ENCODE results near the gene LGALS7B.
"Not testable (repeated sequence)": the region's sequence is repeated elsewhere in the genome, so short reads cannot be mapped to it uniquely, and the experiment has no call there.

The LGALS7B gene

DNA sequence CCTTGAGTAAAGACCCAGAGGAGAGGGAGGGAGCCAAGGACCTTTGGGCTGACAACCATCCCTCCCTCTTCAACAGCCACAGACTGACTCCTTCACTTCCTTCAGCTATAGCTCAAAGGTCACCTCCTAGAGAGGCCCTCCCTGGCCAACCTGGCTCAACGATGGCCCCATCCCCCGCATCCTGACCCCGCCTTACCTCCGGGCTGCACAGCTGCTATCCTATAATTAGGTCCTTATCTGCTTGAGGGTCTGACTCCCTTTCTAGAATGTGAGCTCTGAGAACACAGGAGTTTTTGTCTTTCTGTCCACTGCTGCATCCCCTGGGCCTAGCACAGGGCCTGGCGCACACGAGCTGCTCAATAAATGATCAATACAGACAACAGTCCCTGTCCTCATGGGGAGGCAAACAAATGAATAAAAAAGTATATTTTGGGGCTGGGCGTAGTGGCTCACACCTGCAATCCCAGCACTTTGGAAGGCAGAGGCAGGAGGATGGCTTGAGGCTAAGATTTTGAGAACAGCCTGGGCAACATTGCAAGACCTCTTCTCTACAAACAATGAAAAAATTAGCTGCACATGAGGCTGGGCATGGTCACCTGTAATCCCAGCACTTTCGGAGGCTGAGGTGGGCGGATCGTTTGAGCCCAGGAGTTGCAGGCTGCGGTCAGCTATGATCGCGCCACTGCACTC lies 30.4 kb downstream of the LGALS7B start:
- Histone ChIP-seq H4K20me1 (ENCODE audit: insufficient read depth, low read length) (no peaks in the 10 kb centered on the region), H3K9me3 (ENCODE audit: low read length) (no peaks in the 10 kb centered on the region), H3K4me1 (ENCODE audit: insufficient read depth, low read length, severe bottlenecking) (no peaks in the 10 kb centered on the region), H3K4me2 (ENCODE audit: low read length) (no peak overlapping the region), H3K79me2 (ENCODE audit: insufficient read depth, low read length) (no peaks in the 10 kb centered on the region), H3K9me2 (ENCODE audit: low read depth, low read length) (no peaks in the 10 kb centered on the region), H3K27ac (ENCODE audit: low read depth, low read length, poor library complexity, severe bottlenecking) (no peak overlapping the region), H3K36me3 (ENCODE audit: insufficient read depth, low read length) (peaks cover 55% of the 10 kb centered on the region), H2AFZ (ENCODE audit: low read length) (no peak overlapping the region), H3K27me3 (ENCODE audit: insufficient read depth, low read length) (no peaks in the 10 kb centered on the region), H3K4me3 (ENCODE audit: low read depth, low read length, poor library complexity, severe bottlenecking) (no peak overlapping the region), H3K9ac (ENCODE audit: low read length) (no peak overlapping the region), H3F3A (ENCODE audit: insufficient read depth, low read length) (no peaks in the 10 kb centered on the region)
- TF ChIP-seq EZH2 (IDR thresholded peaks at IDR 0.05; ENCODE audit: borderline replicate concordance, low read length) = no peak
- TF ChIP-seq, protein P1, sequence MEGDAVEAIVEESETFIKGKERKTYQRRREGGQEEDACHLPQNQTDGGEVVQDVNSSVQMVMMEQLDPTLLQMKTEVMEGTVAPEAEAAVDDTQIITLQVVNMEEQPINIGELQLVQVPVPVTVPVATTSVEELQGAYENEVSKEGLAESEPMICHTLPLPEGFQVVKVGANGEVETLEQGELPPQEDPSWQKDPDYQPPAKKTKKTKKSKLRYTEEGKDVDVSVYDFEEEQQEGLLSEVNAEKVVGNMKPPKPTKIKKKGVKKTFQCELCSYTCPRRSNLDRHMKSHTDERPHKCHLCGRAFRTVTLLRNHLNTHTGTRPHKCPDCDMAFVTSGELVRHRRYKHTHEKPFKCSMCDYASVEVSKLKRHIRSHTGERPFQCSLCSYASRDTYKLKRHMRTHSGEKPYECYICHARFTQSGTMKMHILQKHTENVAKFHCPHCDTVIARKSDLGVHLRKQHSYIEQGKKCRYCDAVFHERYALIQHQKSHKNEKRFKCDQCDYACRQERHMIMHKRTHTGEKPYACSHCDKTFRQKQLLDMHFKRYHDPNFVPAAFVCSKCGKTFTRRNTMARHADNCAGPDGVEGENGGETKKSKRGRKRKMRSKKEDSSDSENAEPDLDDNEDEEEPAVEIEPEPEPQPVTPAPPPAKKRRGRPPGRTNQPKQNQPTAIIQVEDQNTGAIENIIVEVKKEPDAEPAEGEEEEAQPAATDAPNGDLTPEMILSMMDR (IDR thresholded peaks at IDR 0.05; ENCODE audit: low read length) = no peak

DNA sequence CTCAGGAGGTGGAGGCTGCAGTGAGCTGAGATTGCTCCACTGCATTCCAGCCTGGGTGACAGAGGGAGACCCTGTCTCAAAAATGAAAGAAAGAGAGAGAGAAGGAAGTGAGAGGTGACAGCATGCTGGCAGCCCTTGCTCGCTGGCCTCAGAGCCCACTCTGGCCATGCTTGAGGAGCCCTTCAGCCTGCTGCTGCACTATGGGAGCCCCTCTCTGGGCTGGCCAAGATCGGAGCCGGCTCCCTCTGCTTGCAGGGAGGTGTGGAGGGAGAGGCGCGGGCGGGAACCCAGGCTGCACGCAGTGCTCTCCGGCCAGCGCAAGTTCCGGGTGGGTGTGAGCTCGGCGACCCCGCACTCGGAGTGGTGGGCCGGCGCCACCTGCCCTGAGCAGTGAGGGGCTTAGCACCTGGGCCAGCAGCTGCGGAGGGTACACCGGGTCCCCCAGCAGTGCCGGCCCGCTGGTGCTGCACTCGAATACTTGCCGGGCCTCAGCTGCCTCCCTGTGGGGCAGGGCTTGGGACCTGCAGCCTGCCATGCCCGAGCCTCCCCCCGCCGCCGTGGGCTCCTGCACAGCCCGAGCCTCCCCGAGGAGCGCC lies 32.3 kb downstream of the LGALS7B start:
- H3K79me2 ChIP-seq (ENCODE audit: insufficient read depth, low read length); H3K4me1 ChIP-seq (ENCODE audit: insufficient read depth, low read length, severe bottlenecking); H3K9me3 ChIP-seq (ENCODE audit: low read length); H4K20me1 ChIP-seq (ENCODE audit: insufficient read depth, low read length); H3K4me3 ChIP-seq (ENCODE audit: low read depth, low read length, poor library complexity, severe bottlenecking); H3F3A ChIP-seq (ENCODE audit: insufficient read depth, low read length); H3K27me3 ChIP-seq (ENCODE audit: insufficient read depth, low read length); H3K4me2 ChIP-seq (ENCODE audit: low read length); H3K9me2 ChIP-seq (ENCODE audit: low read depth, low read length); H2AFZ ChIP-seq (ENCODE audit: low read length); H3K27ac ChIP-seq (ENCODE audit: low read depth, low read length, poor library complexity, severe bottlenecking); H3K9ac ChIP-seq (ENCODE audit: low read length): not testable (repeated sequence)
- peaks cover 51% of the 10 kb centered on the region for H3K36me3 ChIP-seq (ENCODE audit: insufficient read depth, low read length)

DNA sequence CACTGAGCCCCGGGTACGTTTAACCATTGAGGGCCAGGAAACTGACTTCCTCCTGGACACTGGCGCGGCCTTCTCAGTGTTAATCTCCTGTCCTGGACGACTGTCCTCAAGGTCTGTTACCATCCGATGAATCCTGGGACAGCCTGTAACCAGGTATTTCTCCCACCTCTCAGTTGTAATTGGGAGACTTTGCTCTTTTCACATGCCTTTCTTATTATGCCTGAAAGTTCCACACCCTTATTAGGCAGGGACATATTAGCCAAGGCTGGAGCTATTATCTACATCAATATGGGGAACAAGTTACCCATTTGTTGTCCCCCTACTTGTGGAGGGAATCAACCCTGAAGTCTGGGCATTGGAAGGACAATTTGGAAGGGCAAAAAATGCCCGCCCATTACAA lies 36.9 kb downstream of the LGALS7B start:
- not testable (repeated sequence) for H4K20me1 ChIP-seq (ENCODE audit: insufficient read depth, low read length); H3F3A ChIP-seq (ENCODE audit: insufficient read depth, low read length); H3K27ac ChIP-seq (ENCODE audit: low read depth, low read length, poor library complexity, severe bottlenecking); H3K27me3 ChIP-seq (ENCODE audit: insufficient read depth, low read length); H3K4me3 ChIP-seq (ENCODE audit: low read depth, low read length, poor library complexity, severe bottlenecking); H3K79me2 ChIP-seq (ENCODE audit: insufficient read depth, low read length); H3K9ac ChIP-seq (ENCODE audit: low read length); H3K9me2 ChIP-seq (ENCODE audit: low read depth, low read length); H2AFZ ChIP-seq (ENCODE audit: low read length); H3K4me2 ChIP-seq (ENCODE audit: low read length); H3K9me3 ChIP-seq (ENCODE audit: low read length); H3K4me1 ChIP-seq (ENCODE audit: insufficient read depth, low read length, severe bottlenecking)
- peaks cover 54% of the 10 kb centered on the region for H3K36me3 ChIP-seq (ENCODE audit: insufficient read depth, low read length)

DNA sequence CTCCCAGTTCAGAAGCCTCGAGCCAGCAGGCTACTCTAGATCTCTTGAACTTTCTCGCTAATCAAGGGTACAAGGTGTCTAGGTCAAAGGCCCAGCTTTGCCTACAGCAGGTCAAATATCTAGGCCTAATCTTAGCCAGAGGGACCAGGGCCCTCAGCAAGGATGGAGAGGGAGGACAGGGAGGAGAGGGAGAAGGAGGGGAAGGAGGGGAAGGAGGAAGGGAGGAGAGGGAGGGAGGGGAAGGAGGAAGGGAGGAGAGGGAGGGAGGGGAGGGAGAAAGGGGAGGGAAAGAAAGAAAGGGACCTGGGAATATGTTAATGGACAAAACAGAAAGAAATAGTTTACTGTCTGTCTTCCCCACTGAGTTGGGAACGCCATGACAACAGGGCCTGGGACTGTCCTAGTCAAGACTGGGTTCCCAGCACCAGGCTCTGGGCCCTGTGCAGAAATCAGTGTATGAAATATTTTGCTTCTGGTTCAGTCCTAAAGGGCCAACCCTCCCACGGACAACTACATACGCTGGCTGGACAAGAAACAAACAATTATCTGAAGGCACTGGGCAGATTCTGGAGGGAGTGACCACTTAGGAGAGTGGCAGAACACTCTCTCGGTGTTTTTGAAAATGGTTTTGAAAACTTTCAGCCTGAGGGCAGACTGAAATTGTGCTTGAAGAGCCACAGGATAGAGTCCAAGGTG lies 38.0 kb downstream of the LGALS7B start:
- no peak overlapping the region for H3K4me3 ChIP-seq (ENCODE audit: low read depth, low read length, poor library complexity, severe bottlenecking)
- H3K4me1 ChIP-seq (ENCODE audit: insufficient read depth, low read length, severe bottlenecking) = peaks cover 14% of the 10 kb centered on the region
- no peaks in the 10 kb centered on the region for H3K9me2 ChIP-seq (ENCODE audit: low read depth, low read length)
- TF ChIP-seq EZH2 (IDR thresholded peaks at IDR 0.05; ENCODE audit: borderline replicate concordance, low read length) = no peak
- TF ChIP-seq, protein P1 (IDR thresholded peaks at IDR 0.05; ENCODE audit: low read length) = no peak
- H3K36me3 ChIP-seq (ENCODE audit: insufficient read depth, low read length) = peaks cover 54% of the 10 kb centered on the region
- H2AFZ ChIP-seq (ENCODE audit: low read length) = no peak overlapping the region
- H4K20me1 ChIP-seq (ENCODE audit: insufficient read depth, low read length) = no peaks in the 10 kb centered on the region
- H3K79me2 ChIP-seq (ENCODE audit: insufficient read depth, low read length) = no peaks in the 10 kb centered on the region
- no peak overlapping the region for H3K4me2 ChIP-seq (ENCODE audit: low read length)
- no peak overlapping the region for H3K9ac ChIP-seq (ENCODE audit: low read length)
- no peaks in the 10 kb centered on the region for H3K27me3 ChIP-seq (ENCODE audit: insufficient read depth, low read length)
- no peaks in the 10 kb centered on the region for H3K9me3 ChIP-seq (ENCODE audit: low read length)
- no peak overlapping the region for H3K27ac ChIP-seq (ENCODE audit: low read depth, low read length, poor library complexity, severe bottlenecking)
- H3F3A ChIP-seq (ENCODE audit: insufficient read depth, low read length) = no peaks in the 10 kb centered on the region

DNA sequence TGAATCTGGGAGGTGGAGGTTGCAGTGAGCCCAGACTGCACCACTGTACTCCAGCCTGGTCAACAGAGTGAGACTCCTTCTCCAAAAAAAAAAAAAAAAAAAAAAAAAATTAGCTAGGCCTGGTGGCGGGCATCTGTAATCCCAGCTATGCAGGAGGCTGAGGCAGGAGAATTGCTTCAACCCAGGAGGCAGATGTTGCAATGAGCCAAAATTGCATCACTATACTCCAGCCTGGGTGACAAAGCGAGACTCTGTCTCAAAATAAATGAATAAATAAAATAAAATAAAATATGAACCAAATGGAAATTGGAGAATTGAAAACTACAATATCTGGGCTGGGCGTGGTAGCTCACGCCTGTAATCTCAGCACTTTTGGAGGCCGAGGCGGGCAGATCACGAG lies 40.2 kb downstream of the LGALS7B start:
- not testable (repeated sequence) for H3K4me3 ChIP-seq (ENCODE audit: low read depth, low read length, poor library complexity, severe bottlenecking); H3K27ac ChIP-seq (ENCODE audit: low read depth, low read length, poor library complexity, severe bottlenecking); H3F3A ChIP-seq (ENCODE audit: insufficient read depth, low read length); H3K9ac ChIP-seq (ENCODE audit: low read length); H3K9me2 ChIP-seq (ENCODE audit: low read depth, low read length); H3K4me2 ChIP-seq (ENCODE audit: low read length); H2AFZ ChIP-seq (ENCODE audit: low read length); H3K79me2 ChIP-seq (ENCODE audit: insufficient read depth, low read length); H3K27me3 ChIP-seq (ENCODE audit: insufficient read depth, low read length); H4K20me1 ChIP-seq (ENCODE audit: insufficient read depth, low read length); H3K9me3 ChIP-seq (ENCODE audit: low read length)
- Histone ChIP-seq H3K36me3 (ENCODE audit: insufficient read depth, low read length) (peaks cover 40% of the 10 kb centered on the region), H3K4me1 (ENCODE audit: insufficient read depth, low read length, severe bottlenecking) (peaks cover 23% of the 10 kb centered on the region)

Measured in OCI-LY1 (cell line).